ENCODE measurements around the gene RASL11A. TPM values are rescaled to one million over a fixed set of nuclear protein-coding genes. Genes with fewer than 3 reads are reported as not detected.
"Not testable (repeated sequence)": the region's sequence is repeated elsewhere in the genome, so short reads cannot be mapped to it uniquely, and the experiment has no call there.

The RASL11A gene
- total RNA-seq, 1 donor from 2014 or later, result 5.7 TPM

GRCh38 chr13:27280841-27281240, 10.2 kb downstream of the RASL11A start:
- H3K27me3 ChIP-seq (ENCODE audit: control insufficient read depth in 3 of 3, insufficient read depth in 3 of 3, low read length in 3 of 3), result peaks cover 0 to 4% (median 0%) of the 10 kb centered on the region in 3 donors
- H3K9ac ChIP-seq (ENCODE audit: low read depth in 1 of 3, low read length in 3 of 3), result no peak overlapping the region
- H3K4me1 ChIP-seq (ENCODE audit: control insufficient read depth in 3 of 3, insufficient read depth in 3 of 3, low read length in 3 of 3), result peaks cover 0 to 3% (median 0%) of the 10 kb centered on the region in 3 donors
- no peaks in the 10 kb centered on the region for H3K36me3 ChIP-seq (ENCODE audit: control insufficient read depth in 3 of 3, insufficient read depth in 3 of 3, low read length in 3 of 3)
- H3K9me3 ChIP-seq (ENCODE audit: control insufficient read depth in 3 of 3, low read length in 3 of 3), result no peaks in the 10 kb centered on the region
- H3K4me3 ChIP-seq (ENCODE audit: low read length in 3 of 3), result no peak overlapping the region
- no peak overlapping the region for H3K27ac ChIP-seq (ENCODE audit: low read depth, low read length)

- no peaks in the 10 kb centered on the region for H3K36me3 ChIP-seq (ENCODE audit: control insufficient read depth in 3 of 3, insufficient read depth in 3 of 3, low read length in 3 of 3)
Measured at GRCh38 chr13:27281420-27281819, 10.8 kb downstream of the RASL11A start.

GRCh38 chr13:27283906-27284493, 13.4 kb downstream of the RASL11A start:
- H3K27ac ChIP-seq (ENCODE audit: low read depth, low read length), result no peak overlapping the region
- no peak overlapping the region for H3K4me3 ChIP-seq (ENCODE audit: low read length in 3 of 3)
- no peaks in the 10 kb centered on the region for H3K9me3 ChIP-seq (ENCODE audit: control insufficient read depth in 3 of 3, low read length in 3 of 3)
- no peaks in the 10 kb centered on the region for H3K4me1 ChIP-seq (ENCODE audit: control insufficient read depth in 3 of 3, insufficient read depth in 3 of 3, low read length in 3 of 3)
- no peak overlapping the region for H3K9ac ChIP-seq (ENCODE audit: low read depth in 1 of 3, low read length in 3 of 3)
- H3K27me3 ChIP-seq (ENCODE audit: control insufficient read depth in 3 of 3, insufficient read depth in 3 of 3, low read length in 3 of 3), result peaks cover 0 to 4% (median 0%) of the 10 kb centered on the region in 3 donors
- H3K36me3 ChIP-seq (ENCODE audit: control insufficient read depth in 3 of 3, insufficient read depth in 3 of 3, low read length in 3 of 3), result no peaks in the 10 kb centered on the region

More at GRCh38 chr13:27281420-27281819, 10.8 kb downstream of the RASL11A start:
- Histone ChIP-seq H3K27ac (ENCODE audit: low read depth, low read length) (no peak overlapping the region), H3K4me1 (ENCODE audit: control insufficient read depth in 3 of 3, insufficient read depth in 3 of 3, low read length in 3 of 3) (no peaks in the 10 kb centered on the region), H3K9me3 (ENCODE audit: control insufficient read depth in 3 of 3, low read length in 3 of 3) (no peaks in the 10 kb centered on the region), H3K27me3 (ENCODE audit: control insufficient read depth in 3 of 3, insufficient read depth in 3 of 3, low read length in 3 of 3) (peaks cover 0 to 4% (median 0%) of the 10 kb centered on the region in 3 donors), H3K4me3 (ENCODE audit: low read length in 3 of 3) (no peak overlapping the region), H3K9ac (ENCODE audit: low read depth in 1 of 3, low read length in 3 of 3) (no peak overlapping the region)

- Histone ChIP-seq H3K27ac (ENCODE audit: low read depth, low read length) (no peak overlapping the region), H3K27me3 (ENCODE audit: control insufficient read depth in 3 of 3, insufficient read depth in 3 of 3, low read length in 3 of 3) (peaks cover 0 to 4% (median 0%) of the 10 kb centered on the region in 3 donors), H3K4me3 (ENCODE audit: low read length in 3 of 3) (no peak overlapping the region), H3K4me1 (ENCODE audit: control insufficient read depth in 3 of 3, insufficient read depth in 3 of 3, low read length in 3 of 3) (no peaks in the 10 kb centered on the region), H3K9me3 (ENCODE audit: control insufficient read depth in 3 of 3, low read length in 3 of 3) (no peaks in the 10 kb centered on the region), H3K36me3 (ENCODE audit: control insufficient read depth in 3 of 3, insufficient read depth in 3 of 3, low read length in 3 of 3) (no peaks in the 10 kb centered on the region), H3K9ac (ENCODE audit: low read depth in 1 of 3, low read length in 3 of 3) (no peak overlapping the region)
Measured at GRCh38 chr13:27288392-27288791, 17.8 kb downstream of the RASL11A start.

- Histone ChIP-seq H3K4me3 (ENCODE audit: low read length in 3 of 3) (no peak overlapping the region), H3K4me1 (ENCODE audit: control insufficient read depth in 3 of 3, insufficient read depth in 3 of 3, low read length in 3 of 3) (no peaks in the 10 kb centered on the region), H3K27ac (ENCODE audit: low read depth, low read length) (no peak overlapping the region), H3K9ac (ENCODE audit: low read depth in 1 of 3, low read length in 3 of 3) (no peak overlapping the region), H3K36me3 (ENCODE audit: control insufficient read depth in 3 of 3, insufficient read depth in 3 of 3, low read length in 3 of 3) (no peaks in the 10 kb centered on the region), H3K27me3 (ENCODE audit: control insufficient read depth in 3 of 3, insufficient read depth in 3 of 3, low read length in 3 of 3) (peaks cover 0 to 4% (median 0%) of the 10 kb centered on the region in 3 donors), H3K9me3 (ENCODE audit: control insufficient read depth in 3 of 3, low read length in 3 of 3) (no peaks in the 10 kb centered on the region)
Measured at GRCh38 chr13:27289011-27289665, 18.5 kb downstream of the RASL11A start.

GRCh38 chr13:27290715-27291114, 20.1 kb downstream of the RASL11A start:
- Histone ChIP-seq H3K27ac (ENCODE audit: low read depth, low read length) (no peak overlapping the region), H3K9me3 (ENCODE audit: control insufficient read depth in 3 of 3, low read length in 3 of 3) (no peaks in the 10 kb centered on the region), H3K9ac (ENCODE audit: low read depth in 1 of 3, low read length in 3 of 3) (no peak overlapping the region), H3K36me3 (ENCODE audit: control insufficient read depth in 3 of 3, insufficient read depth in 3 of 3, low read length in 3 of 3) (no peaks in the 10 kb centered on the region), H3K4me1 (ENCODE audit: control insufficient read depth in 3 of 3, insufficient read depth in 3 of 3, low read length in 3 of 3) (no peaks in the 10 kb centered on the region), H3K4me3 (ENCODE audit: low read length in 3 of 3) (no peak overlapping the region), H3K27me3 (ENCODE audit: control insufficient read depth in 3 of 3, insufficient read depth in 3 of 3, low read length in 3 of 3) (peaks cover 0 to 6% (median 0%) of the 10 kb centered on the region in 3 donors)

GRCh38 chr13:27291967-27292366, 21.3 kb downstream of the RASL11A start:
- H3K27ac ChIP-seq (ENCODE audit: low read depth, low read length); H3K27me3 ChIP-seq (ENCODE audit: control insufficient read depth in 3 of 3, insufficient read depth in 3 of 3, low read length in 3 of 3); H3K9ac ChIP-seq (ENCODE audit: low read depth in 1 of 3, low read length in 3 of 3); H3K4me1 ChIP-seq (ENCODE audit: control insufficient read depth in 3 of 3, insufficient read depth in 3 of 3, low read length in 3 of 3); H3K4me3 ChIP-seq (ENCODE audit: low read length in 3 of 3); H3K9me3 ChIP-seq (ENCODE audit: control insufficient read depth in 3 of 3, low read length in 3 of 3); H3K36me3 ChIP-seq (ENCODE audit: control insufficient read depth in 3 of 3, insufficient read depth in 3 of 3, low read length in 3 of 3): not testable (repeated sequence)

GRCh38 chr13:27293076-27293691, 22.6 kb downstream of the RASL11A start:
- no peak overlapping the region for H3K4me3 ChIP-seq (ENCODE audit: low read length in 3 of 3)
- no peaks in the 10 kb centered on the region for H3K9me3 ChIP-seq (ENCODE audit: control insufficient read depth in 3 of 3, low read length in 3 of 3)
- peaks cover 2 to 13% (median 2%) of the 10 kb centered on the region in 3 donors for H3K27me3 ChIP-seq (ENCODE audit: control insufficient read depth in 3 of 3, insufficient read depth in 3 of 3, low read length in 3 of 3)
- no peak overlapping the region for H3K27ac ChIP-seq (ENCODE audit: low read depth, low read length)
- no peak overlapping the region for H3K9ac ChIP-seq (ENCODE audit: low read depth in 1 of 3, low read length in 3 of 3)
- H3K4me1 ChIP-seq (ENCODE audit: control insufficient read depth in 3 of 3, insufficient read depth in 3 of 3, low read length in 3 of 3), result no peaks in the 10 kb centered on the region
- H3K36me3 ChIP-seq (ENCODE audit: control insufficient read depth in 3 of 3, insufficient read depth in 3 of 3, low read length in 3 of 3), result no peaks in the 10 kb centered on the region

- no peaks in the 10 kb centered on the region for H3K36me3 ChIP-seq (ENCODE audit: control insufficient read depth in 3 of 3, insufficient read depth in 3 of 3, low read length in 3 of 3)
- H3K27ac ChIP-seq (ENCODE audit: low read depth, low read length), result no peak overlapping the region
- no peaks in the 10 kb centered on the region for H3K4me1 ChIP-seq (ENCODE audit: control insufficient read depth in 3 of 3, insufficient read depth in 3 of 3, low read length in 3 of 3)
- peaks cover 2 to 13% (median 2%) of the 10 kb centered on the region in 3 donors for H3K27me3 ChIP-seq (ENCODE audit: control insufficient read depth in 3 of 3, insufficient read depth in 3 of 3, low read length in 3 of 3)
- no peak overlapping the region for H3K4me3 ChIP-seq (ENCODE audit: low read length in 3 of 3)
- H3K9ac ChIP-seq (ENCODE audit: low read depth in 1 of 3, low read length in 3 of 3), result no peak overlapping the region
- no peaks in the 10 kb centered on the region for H3K9me3 ChIP-seq (ENCODE audit: control insufficient read depth in 3 of 3, low read length in 3 of 3)
Measured at GRCh38 chr13:27293873-27294515, 23.4 kb downstream of the RASL11A start.

- Histone ChIP-seq H3K9ac (ENCODE audit: low read depth in 1 of 3, low read length in 3 of 3) (no peak overlapping the region), H3K36me3 (ENCODE audit: control insufficient read depth in 3 of 3, insufficient read depth in 3 of 3, low read length in 3 of 3) (no peaks in the 10 kb centered on the region), H3K27me3 (ENCODE audit: control insufficient read depth in 3 of 3, insufficient read depth in 3 of 3, low read length in 3 of 3) (peaks cover 2 to 13% (median 5%) of the 10 kb centered on the region in 3 donors), H3K27ac (ENCODE audit: low read depth, low read length) (no peak overlapping the region), H3K4me3 (ENCODE audit: low read length in 3 of 3) (no peak overlapping the region), H3K9me3 (ENCODE audit: control insufficient read depth in 3 of 3, low read length in 3 of 3) (no peaks in the 10 kb centered on the region), H3K4me1 (ENCODE audit: control insufficient read depth in 3 of 3, insufficient read depth in 3 of 3, low read length in 3 of 3) (no peaks in the 10 kb centered on the region)
Measured at GRCh38 chr13:27295096-27295495, 24.5 kb downstream of the RASL11A start.
